Glomerular visceral epithelial cell (primary cell): Measurements from ENCODE around the gene SMPD4.
"Not testable (repeated sequence)": the region's sequence is repeated elsewhere in the genome, so short reads cannot be mapped to it uniquely, and the experiment has no call there.

Experiments
- DNase-seq: peaks from one replicate; pipeline ENCODE4 v3.0.0-alpha.2; 2016; ENCODE audit errors: extremely low spot score

SMPD4 gene, protein sequence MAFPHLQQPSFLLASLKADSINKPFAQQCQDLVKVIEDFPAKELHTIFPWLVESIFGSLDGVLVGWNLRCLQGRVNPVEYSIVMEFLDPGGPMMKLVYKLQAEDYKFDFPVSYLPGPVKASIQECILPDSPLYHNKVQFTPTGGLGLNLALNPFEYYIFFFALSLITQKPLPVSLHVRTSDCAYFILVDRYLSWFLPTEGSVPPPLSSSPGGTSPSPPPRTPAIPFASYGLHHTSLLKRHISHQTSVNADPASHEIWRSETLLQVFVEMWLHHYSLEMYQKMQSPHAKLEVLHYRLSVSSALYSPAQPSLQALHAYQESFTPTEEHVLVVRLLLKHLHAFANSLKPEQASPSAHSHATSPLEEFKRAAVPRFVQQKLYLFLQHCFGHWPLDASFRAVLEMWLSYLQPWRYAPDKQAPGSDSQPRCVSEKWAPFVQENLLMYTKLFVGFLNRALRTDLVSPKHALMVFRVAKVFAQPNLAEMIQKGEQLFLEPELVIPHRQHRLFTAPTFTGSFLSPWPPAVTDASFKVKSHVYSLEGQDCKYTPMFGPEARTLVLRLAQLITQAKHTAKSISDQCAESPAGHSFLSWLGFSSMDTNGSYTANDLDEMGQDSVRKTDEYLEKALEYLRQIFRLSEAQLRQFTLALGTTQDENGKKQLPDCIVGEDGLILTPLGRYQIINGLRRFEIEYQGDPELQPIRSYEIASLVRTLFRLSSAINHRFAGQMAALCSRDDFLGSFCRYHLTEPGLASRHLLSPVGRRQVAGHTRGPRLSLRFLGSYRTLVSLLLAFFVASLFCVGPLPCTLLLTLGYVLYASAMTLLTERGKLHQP

GRCh38 chr2:130181325-130181879 lies at the start of gene SMPD4:
TSS of gene SMPD4 (minus strand) at chr2:130181602. CDS start at chr2:130176592, 5,010 bp downstream.
- DNase-seq, result peak; percentile 97

GRCh38 chr2:130230907-130231306 lies 49.5 kb upstream of the SMPD4 start:
- not testable (repeated sequence) for DNase-seq

GRCh38 chr2:130230376-130230775 lies 49.0 kb upstream of the SMPD4 start:
- not testable (repeated sequence) for DNase-seq

DNA sequence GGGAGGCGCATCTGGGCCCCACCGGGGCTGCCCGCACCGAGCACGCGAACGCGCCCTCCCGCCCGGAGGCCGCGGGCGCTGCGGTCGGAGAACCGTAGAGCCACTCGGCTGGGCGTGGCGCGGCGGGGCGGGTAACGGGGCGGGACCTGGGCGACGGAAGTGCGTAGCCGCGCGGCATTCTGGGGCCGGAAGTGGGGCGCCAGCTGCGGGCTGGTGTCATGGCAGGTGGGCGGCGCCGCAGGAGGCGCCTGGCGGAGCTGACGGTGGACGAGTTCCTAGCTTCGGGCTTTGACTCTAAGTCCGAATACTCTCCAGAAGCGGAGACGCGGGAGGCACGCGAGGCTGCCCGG lies 47.7 kb upstream of the SMPD4 start:
- DNase-seq, result not testable (repeated sequence)

DNA sequence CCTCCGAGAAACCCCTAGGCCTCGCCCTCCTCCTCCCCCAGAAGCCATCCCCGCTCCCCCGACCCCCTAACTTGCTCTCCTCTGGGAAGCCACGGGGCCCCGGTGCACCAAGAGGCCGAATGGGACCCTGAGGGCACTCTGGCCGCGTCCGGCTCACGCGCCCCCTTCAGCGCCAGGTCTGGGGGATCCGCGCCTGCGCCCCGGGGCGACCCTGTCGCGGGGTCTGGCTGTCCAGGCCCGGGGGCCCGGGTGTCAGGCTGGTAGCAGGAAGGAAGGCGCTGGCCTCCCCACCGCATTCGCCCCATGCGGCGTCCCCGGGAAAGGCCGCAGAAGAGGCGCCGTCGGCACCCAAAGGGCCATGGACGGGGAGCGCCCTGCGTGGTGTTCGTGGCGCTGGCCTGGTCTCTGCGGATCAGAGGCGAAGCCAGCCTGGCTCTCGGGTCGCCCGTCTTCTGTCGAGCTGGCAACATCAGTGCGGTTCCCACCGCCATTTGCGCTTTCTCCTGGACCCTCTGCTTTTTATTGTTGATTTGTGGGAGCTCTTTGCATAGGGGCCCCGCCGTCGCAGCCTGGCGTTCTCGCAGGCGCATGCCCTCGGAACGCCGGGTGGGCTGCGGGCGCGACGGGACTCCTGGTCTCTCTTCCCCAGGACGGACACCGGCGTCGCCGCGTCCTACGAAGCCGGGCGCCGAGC lies 47.2 kb upstream of the SMPD4 start:
- not testable (repeated sequence) for DNase-seq

- DNase-seq, result not testable (repeated sequence)
Measured at GRCh38 chr2:130228005-130228404, 46.6 kb upstream of the SMPD4 start.

DNA sequence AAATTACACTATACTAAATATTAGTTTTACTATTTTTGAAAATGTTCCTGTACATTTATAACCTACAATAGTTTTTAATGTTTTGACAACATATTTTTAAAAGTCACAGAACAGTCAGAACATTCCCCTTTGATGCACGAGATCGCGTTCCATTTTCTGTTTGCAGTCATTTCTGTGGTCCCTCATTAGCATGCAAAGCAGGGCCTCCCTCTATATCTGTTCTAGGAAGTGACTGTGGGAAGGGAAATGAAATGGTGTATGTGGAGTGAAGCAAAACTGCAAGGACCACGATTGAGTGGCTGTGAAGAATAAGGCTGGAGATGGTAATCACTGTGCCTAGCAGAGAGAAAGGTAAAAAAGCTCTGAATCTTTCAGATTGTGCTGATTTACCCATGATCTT lies 41.1 kb upstream of the SMPD4 start:
- not testable (repeated sequence) for DNase-seq

- DNase-seq, result not testable (repeated sequence)
Measured at GRCh38 chr2:130220505-130220904, 39.1 kb upstream of the SMPD4 start.

DNA sequence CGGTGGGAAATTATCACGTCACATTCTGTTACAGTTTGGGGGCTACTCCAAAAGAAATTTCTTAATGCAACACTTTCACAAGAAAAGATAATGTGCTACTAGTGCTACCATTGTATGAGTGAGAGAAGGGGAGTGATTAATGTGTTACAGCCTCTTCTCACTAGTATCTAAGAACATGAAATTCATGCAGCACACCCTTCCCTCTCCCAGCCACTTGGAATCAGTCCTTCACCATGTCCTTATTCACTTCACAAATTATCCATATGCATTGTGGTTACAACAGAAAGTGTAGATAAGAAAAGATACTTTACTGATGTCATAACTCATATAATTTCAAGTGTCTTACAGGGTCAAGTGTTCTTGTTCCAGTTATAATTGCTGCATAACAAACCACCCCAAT lies 37.7 kb upstream of the SMPD4 start:
- not testable (repeated sequence) for DNase-seq

DNA sequence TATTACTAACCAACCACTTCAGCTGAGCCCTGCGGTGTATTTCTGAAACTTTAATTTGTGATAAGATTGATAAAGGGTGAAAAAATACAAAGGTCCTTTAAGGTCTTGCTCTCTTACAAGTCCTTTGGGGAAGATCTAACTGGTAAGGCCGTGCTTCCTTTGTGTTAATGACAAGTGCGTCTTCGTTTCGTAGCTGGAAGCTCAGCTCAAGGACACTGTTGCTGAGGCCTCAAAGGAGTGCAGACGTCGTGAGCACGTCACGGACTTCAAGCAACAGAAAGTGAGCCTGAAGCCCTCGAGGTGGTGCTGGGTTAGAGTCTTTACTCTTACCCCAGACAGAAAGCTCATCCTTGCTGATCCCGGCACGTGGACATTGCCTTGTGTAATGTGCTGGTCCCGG lies 25.6 kb upstream of the SMPD4 start:
- not testable (repeated sequence) for DNase-seq

DNA sequence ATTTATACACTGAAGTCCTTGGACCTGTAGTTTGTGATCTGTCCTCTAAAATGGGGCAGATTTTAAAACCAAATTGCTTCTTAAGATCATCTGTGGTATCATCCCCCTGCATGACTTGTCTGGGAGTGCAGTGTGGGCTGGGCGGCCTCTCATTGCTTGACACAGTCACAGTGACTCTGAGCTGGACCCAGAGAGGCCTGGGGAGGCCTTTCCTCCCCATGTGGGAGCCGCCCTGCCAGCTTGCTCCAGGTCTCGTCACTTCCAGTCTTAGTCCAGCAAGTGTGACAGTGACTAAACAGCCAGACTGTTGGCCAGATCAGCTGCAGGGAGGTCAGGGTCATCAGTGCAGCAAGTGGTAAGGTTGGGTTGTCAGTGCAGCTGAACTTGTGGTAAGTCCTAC lies 21.7 kb upstream of the SMPD4 start:
- not testable (repeated sequence) for DNase-seq

- not testable (repeated sequence) for DNase-seq
Measured at GRCh38 chr2:130202518-130202917, 21.1 kb upstream of the SMPD4 start.

DNA sequence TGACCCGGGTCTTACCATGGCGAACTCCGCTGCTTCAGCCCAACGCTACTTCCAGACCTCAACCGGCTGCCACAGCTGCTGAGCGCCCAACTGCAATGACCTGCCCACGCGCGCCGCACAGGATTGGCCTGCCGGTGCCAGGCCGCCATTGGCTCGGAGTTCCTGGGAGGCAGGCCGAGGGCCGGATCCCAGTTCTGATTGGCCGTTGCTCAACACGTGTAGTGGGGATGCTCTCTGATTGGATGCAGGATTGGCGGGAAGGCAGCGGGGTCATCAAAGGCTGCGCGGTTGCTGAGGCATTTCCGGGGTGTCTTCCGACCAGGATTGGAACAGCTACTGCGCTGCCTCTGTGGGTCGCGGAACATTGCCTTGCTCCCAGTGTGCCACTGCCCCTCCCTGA lies 16.9 kb upstream of the SMPD4 start, which contains the start of gene TUBA3E:
Gene TUBA3E (minus strand): TSS at position 97 of the 400 bp plus-strand sequence. CDS start 79 bp downstream, at position 18.
- no peak for DNase-seq

- not testable (repeated sequence) for DNase-seq
Measured at GRCh38 chr2:130196052-130196451, 14.7 kb upstream of the SMPD4 start.

DNA sequence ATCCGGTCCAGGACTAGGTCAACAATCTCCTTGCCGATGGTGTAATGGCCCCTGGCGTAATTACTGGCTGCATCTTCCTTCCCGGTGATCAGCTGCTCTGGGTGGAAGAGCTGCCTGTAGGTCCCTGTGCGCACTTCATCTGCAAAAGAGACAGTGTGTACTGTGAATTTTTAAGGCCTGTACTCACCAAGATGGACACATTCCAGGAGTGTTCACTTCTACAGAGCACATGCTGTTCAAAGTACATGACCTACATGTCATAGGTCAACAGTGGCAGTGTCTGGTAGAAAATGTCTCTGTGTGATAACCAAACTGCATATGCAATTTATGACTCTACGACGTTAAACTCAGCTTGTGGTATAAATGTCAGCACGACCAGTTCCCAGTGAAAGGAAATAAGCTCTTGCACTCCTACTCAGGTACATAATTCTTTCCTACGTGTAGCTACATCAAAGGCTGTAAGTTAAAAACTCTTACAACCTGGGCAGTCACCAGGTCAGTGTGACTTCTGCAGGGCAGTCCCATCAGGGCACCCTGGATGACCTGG lies 13.8 kb upstream of the SMPD4 start:
- DNase-seq, result not testable (repeated sequence)

GRCh38 chr2:130193824-130194223 lies 12.4 kb upstream of the SMPD4 start:
- DNase-seq, result not testable (repeated sequence)

DNA sequence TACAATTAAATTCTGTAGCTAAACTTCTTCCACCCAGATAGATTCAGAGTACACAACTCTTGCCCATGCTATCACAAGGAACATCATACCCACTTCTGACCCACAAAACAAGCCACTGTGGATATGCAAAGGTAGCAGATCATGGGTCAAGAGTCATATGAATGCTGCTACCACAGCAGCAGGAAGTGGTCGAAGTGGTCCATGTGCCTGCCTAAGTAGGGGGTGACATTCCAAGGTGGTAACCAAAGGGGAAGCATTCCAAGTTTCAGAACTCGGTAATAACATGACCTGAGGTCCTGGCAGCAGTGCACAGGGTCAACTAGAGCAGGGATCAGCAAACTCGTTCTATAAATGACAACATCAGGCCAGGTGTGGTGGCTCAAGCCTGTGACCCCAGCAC lies 11.0 kb upstream of the SMPD4 start:
- peak; percentile 53 for DNase-seq

GRCh38 chr2:130191319-130191718 lies 9.9 kb upstream of the SMPD4 start:
- not testable (repeated sequence) for DNase-seq

DNA sequence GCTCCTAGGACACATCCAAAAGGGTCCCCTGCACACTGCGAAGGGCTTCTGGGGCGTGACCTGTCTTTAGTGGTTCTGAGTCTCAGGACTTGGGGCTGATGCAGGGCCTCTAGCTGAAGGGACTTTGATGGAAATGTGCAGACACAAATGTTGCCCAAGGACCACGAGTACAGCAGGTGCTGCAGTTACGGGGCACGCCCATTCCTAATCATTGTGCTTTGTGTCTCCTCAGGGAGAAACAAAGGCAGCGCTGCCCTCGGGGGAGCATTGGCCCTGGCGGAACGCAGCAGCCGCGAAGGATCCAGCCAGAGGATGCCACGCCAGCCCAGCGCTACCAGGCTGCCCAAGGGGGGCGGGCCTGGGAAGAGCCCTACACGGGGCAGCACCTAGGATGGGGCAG lies 8.8 kb upstream of the SMPD4 start:
- DNase-seq, result no peak

- DNase-seq, result not testable (repeated sequence)
Measured at GRCh38 chr2:130188958-130189357, 7.6 kb upstream of the SMPD4 start.
